ENCODE data around the gene FANCI.

FANCI gene

GRCh38 chr15:89243691-89244573 lies at the start of gene FANCI:
Gene FANCI, plus strand, starts transcription at chr15:89243979. Its CDS starts 3,669 bp downstream, at chr15:89247648.
- peak; percentile 93 for DNase-seq

- DNase-seq: no peak
Observed at GRCh38 chr15:89194608-89195007, 49.2 kb upstream of the FANCI start.

- DNase-seq: no peak
Observed at GRCh38 chr15:89195836-89196235, 47.9 kb upstream of the FANCI start.

- DNase-seq: no peak
Observed at GRCh38 chr15:89196241-89196640, 47.5 kb upstream of the FANCI start.

GRCh38 chr15:89196994-89197393 lies 46.8 kb upstream of the FANCI start:
- DNase-seq: no peak

GRCh38 chr15:89197503-89197971 lies 46.2 kb upstream of the FANCI start:
- DNase-seq: peak; percentile 1

- DNase-seq: no peak
Observed at GRCh38 chr15:89198196-89198595, 45.6 kb upstream of the FANCI start.

- DNase-seq: no peak
Observed at GRCh38 chr15:89198934-89199333, 44.8 kb upstream of the FANCI start.

GRCh38 chr15:89199746-89200145 lies 44.0 kb upstream of the FANCI start:
- no peak for DNase-seq

- DNase-seq: no peak
Observed at GRCh38 chr15:89200182-89200581, 43.6 kb upstream of the FANCI start.

GRCh38 chr15:89201465-89202005 lies 42.2 kb upstream of the FANCI start:
- no peak for DNase-seq

GRCh38 chr15:89203705-89204273 lies 40.0 kb upstream of the FANCI start:
- DNase-seq: no peak

GRCh38 chr15:89205991-89206585 lies 37.7 kb upstream of the FANCI start:
- DNase-seq: no peak

GRCh38 chr15:89206908-89207331 lies 36.9 kb upstream of the FANCI start:
- DNase-seq: peak; percentile 37

- no peak for DNase-seq
Observed at GRCh38 chr15:89208256-89208655, 35.5 kb upstream of the FANCI start.

- DNase-seq: no peak
Observed at GRCh38 chr15:89209057-89209456, 34.7 kb upstream of the FANCI start.

GRCh38 chr15:89211678-89212170 lies 32.1 kb upstream of the FANCI start:
- no peak for DNase-seq

GRCh38 chr15:89215627-89216026 lies 28.2 kb upstream of the FANCI start:
- DNase-seq: no peak

- DNase-seq: no peak
Observed at GRCh38 chr15:89217031-89217430, 26.7 kb upstream of the FANCI start.

- no peak for DNase-seq
Observed at GRCh38 chr15:89217686-89218376, 25.9 kb upstream of the FANCI start.

- DNase-seq: no peak
Observed at GRCh38 chr15:89218531-89218930, 25.2 kb upstream of the FANCI start.

- no peak for DNase-seq
Observed at GRCh38 chr15:89221543-89221942, 22.2 kb upstream of the FANCI start, which contains the start of gene RLBP1. Gene RLBP1, minus strand, starts transcription at chr15:89221579. Its CDS starts 2,604 bp downstream, at chr15:89218975.

GRCh38 chr15:89225588-89225987 lies 18.2 kb upstream of the FANCI start:
- no peak for DNase-seq
